22Rv1 (cell line): ENCODE measurements around the gene GNG12.
"Not testable (repeated sequence)": the region's sequence is repeated elsewhere in the genome, so short reads cannot be mapped to it uniquely, and the experiment has no call there.

ENCODE experiments used
- H3K27ac ChIP-seq: fragments of 450-650 bp; 2 replicates; pipeline ENCODE4 v1.5.1; 2017
- CTCF ChIP-seq: fragments of 450-650 bp; IDR thresholded peaks from 2 replicates; pipeline ENCODE4 v1.5.1; 2017; ENCODE audit warnings: mild to moderate bottlenecking
- ZFX ChIP-seq: fragments of 450-650 bp; IDR thresholded peaks from 2 replicates; pipeline ENCODE4 v1.6.1; 2017; ENCODE audit warnings: antibody characterized with exemption, borderline replicate concordance

Gene GNG12

GRCh38 chr1:67668660-67669059, 164.6 kb downstream of the GNG12 start:
- TF ChIP-seq ZFX (no peak), CTCF (no peak)
- no peak overlapping the region for H3K27ac ChIP-seq

GRCh38 chr1:67666636-67667035, 166.6 kb downstream of the GNG12 start:
- TF ChIP-seq ZFX (no peak), CTCF (no peak)
- no peak overlapping the region for H3K27ac ChIP-seq

GRCh38 chr1:67665307-67665706, 168.0 kb downstream of the GNG12 start:
- H3K27ac ChIP-seq, result not testable (repeated sequence)

GRCh38 chr1:67664048-67664447, 169.2 kb downstream of the GNG12 start:
- TF ChIP-seq CTCF (no peak), ZFX (no peak)
- H3K27ac ChIP-seq, result no peak overlapping the region

- H3K27ac ChIP-seq, result no peak overlapping the region
- TF ChIP-seq CTCF, result no peak
- TF ChIP-seq ZFX, result no peak
Observed at GRCh38 chr1:67662884-67663283, 170.4 kb downstream of the GNG12 start.

- TF ChIP-seq CTCF, result no peak
- H3K27ac ChIP-seq, result no peak overlapping the region
Observed at GRCh38 chr1:67659229-67659628, 174.0 kb downstream of the GNG12 start.

GRCh38 chr1:67657152-67657551, 176.1 kb downstream of the GNG12 start:
- not testable (repeated sequence) for H3K27ac ChIP-seq

GRCh38 chr1:67655581-67655980, 177.7 kb downstream of the GNG12 start:
- H3K27ac ChIP-seq, result no peak overlapping the region
- no peak for TF ChIP-seq CTCF
- no peak for TF ChIP-seq ZFX

GRCh38 chr1:67653304-67653703, 180.0 kb downstream of the GNG12 start:
- no peak overlapping the region for H3K27ac ChIP-seq
- TF ChIP-seq CTCF (no peak), ZFX (no peak)
